Tibial nerve (tissue), 4 donors: Measurements from ENCODE around the gene ITPRIPL2. TPM values are rescaled to one million over a fixed set of nuclear protein-coding genes. Genes with fewer than 3 reads are reported as not detected.

Experiments
- DNase-seq, 2 donors: peaks; one replicate each; pipeline ENCODE4 v3.0.0-alpha.2; 2019; ENCODE audit warnings: low spot score in 2 of 2
- H3K27ac ChIP-seq, 4 donors: fragments of 200-600 bp; sonication (generic) in 3 of 4; one replicate each; pipeline ENCODE4 v1.5.1; 2017 to 2019; ENCODE audit warnings: mild to moderate bottlenecking in 1 of 4
- H3K27me3 ChIP-seq, 2 donors: fragments of 200-600 bp; sonication (generic) in 1 of 2; one replicate each; pipeline versions ENCODE4 v1.5.1 to v1.6.0; 2017 to 2019
- H3K36me3 ChIP-seq, 3 donors: fragments of 200-600 bp; sonication (generic); one replicate each; pipeline ENCODE4 v1.5.1; 2018 to 2019
- H3K4me1 ChIP-seq, 4 donors: fragments of 200-600 bp; sonication (generic) in 3 of 4; one replicate each; pipeline ENCODE4 v1.5.1; 2017 to 2019
- H3K4me3 ChIP-seq, 4 donors: fragments of 200-600 bp; sonication (generic) in 3 of 4; one replicate each; pipeline ENCODE4 v1.5.1; 2017 to 2019; ENCODE audit warnings: mild to moderate bottlenecking in 1 of 4, moderate library complexity in 1 of 4
- H3K9me3 ChIP-seq, 4 donors: fragments of 200-600 bp; sonication (generic) in 3 of 4; one replicate each; pipeline ENCODE4 v1.5.1; 2017 to 2019
- EP300 ChIP-seq, 2 donors: sonication (generic); formaldehyde crosslinking; IDR thresholded peaks; one replicate each; pipeline ENCODE4 v1.6.1; 2017; ENCODE audit warnings: antibody characterized with exemption in 2 of 2, mild to moderate bottlenecking in 1 of 2
- POLR2A ChIP-seq, 2 donors: fragments of 450-650 bp; IDR thresholded peaks; one replicate each; pipeline ENCODE4 v1.6.1; 2017; ENCODE audit warnings: antibody characterized with exemption in 2 of 2, mild to moderate bottlenecking in 2 of 2, moderate library complexity in 2 of 2
- WGBS, 2 donors: methylation state at CpG; one replicate each; pipeline ENCODE4 v1.1.5; 2018; 5-methylcytosine and 5-hydroxymethylcytosine counted together
- total RNA-seq, 4 donors: library from RNA; depleted of rRNA; stranded (reverse); fragments of >200 nt; gene quantifications; one replicate each; pipeline ENCODE4 v1.1.0, GENCODE V29; 2016
- TF ChIP-seq, protein P1 (sequence below), 5 experiments: fragments of 200-600 bp in 3 of 5; fragments of 450-650 bp in 2 of 5; sonication (generic) in 3 of 5; IDR thresholded peaks; one replicate each; pipeline ENCODE4 v1.5.1; 2016 to 2019; ENCODE audit warnings: antibody characterized with exemption in 5 of 5, mild to moderate bottlenecking in 3 of 5, moderate library complexity in 2 of 5

Gene ITPRIPL2
- total RNA-seq, 4 donors from 2014 or later = 51.3 to 68.7 (median 59.6) TPM

GRCh38 chr16:19093631-19094541 lies 19.9 kb upstream of the ITPRIPL2 start:
- WGBS, 2 donors = 78 to 79% methylated on average over 15 of the region's 15 CpGs
- TF ChIP-seq, protein P1, sequence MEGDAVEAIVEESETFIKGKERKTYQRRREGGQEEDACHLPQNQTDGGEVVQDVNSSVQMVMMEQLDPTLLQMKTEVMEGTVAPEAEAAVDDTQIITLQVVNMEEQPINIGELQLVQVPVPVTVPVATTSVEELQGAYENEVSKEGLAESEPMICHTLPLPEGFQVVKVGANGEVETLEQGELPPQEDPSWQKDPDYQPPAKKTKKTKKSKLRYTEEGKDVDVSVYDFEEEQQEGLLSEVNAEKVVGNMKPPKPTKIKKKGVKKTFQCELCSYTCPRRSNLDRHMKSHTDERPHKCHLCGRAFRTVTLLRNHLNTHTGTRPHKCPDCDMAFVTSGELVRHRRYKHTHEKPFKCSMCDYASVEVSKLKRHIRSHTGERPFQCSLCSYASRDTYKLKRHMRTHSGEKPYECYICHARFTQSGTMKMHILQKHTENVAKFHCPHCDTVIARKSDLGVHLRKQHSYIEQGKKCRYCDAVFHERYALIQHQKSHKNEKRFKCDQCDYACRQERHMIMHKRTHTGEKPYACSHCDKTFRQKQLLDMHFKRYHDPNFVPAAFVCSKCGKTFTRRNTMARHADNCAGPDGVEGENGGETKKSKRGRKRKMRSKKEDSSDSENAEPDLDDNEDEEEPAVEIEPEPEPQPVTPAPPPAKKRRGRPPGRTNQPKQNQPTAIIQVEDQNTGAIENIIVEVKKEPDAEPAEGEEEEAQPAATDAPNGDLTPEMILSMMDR (IDR thresholded peaks at IDR 0.05) = no peak
- TF ChIP-seq EP300 (IDR thresholded peaks at IDR 0.05) = no peak
- TF ChIP-seq POLR2A (IDR thresholded peaks at IDR 0.05) = no peak

DNA sequence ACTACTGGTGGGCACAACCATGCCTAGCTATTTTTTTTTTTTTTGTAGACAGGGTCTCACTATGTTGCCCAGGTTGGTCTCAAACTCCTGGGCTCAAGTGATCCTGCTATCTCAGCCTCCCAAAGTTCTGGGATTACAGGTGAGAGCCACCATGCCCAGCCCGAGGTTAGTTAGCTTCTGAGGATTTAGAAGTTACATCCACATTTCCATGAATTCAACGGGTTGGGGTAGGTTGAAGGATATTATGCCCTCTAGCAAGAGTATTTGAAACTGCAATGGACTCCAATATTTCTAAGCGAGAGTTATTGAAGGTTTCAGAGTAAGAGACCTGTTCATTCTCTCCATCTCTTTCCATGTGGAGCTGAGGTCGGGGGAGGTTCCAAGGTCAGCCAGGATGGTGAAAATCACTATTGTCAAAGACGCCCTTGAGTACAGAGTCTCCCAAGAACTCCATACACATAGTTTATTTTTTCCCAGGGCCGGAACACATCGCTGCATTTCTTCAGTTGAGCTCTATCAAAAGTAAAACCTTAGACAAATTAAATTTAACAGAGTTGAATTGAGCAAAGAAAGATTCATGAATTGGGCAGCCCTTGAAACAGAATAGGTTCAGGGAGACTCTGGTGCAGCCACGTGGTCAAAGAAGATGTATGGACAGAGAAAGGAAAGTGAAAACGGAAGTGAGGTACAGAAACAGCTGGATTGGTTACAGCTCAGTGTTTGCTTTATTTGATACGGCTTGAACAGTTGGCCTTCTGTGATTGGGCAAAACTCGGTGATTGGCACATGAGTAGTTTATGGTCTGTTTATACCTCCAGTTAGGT lies 19.0 kb upstream of the ITPRIPL2 start:
- no peaks in the 10 kb centered on the region for H3K4me1 ChIP-seq

More at GRCh38 chr16:19093631-19094541, 19.9 kb upstream of the ITPRIPL2 start:
- Histone ChIP-seq H3K4me3 (no peak overlapping the region), H3K4me1 (no peaks in the 10 kb centered on the region), H3K9me3 (no peaks in the 10 kb centered on the region), H3K27ac (no peak overlapping the region), H3K36me3 (no peaks in the 10 kb centered on the region), H3K27me3 (no peaks in the 10 kb centered on the region)
- no peak for DNase-seq

DNA sequence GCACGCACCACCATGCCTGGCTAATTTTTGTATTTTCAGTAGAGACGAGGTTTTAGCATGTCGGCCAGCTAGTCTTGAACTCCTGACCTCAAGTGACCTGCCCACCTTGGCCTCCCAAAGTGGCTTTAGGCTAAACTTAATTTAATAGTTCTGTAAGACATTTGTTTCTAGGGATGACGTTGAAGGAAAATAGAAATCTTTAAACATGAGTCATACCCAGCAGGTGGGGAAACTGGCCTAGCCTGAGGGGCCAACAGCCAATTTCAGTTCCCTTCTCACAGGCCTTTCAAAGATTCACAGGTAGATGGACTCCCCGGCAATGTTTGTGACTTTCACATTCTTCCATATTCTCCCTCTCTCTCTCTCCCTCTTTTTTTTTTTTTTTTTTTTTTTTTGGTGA lies 18.1 kb upstream of the ITPRIPL2 start:
- no peak for DNase-seq
- Histone ChIP-seq H3K4me1 (no peaks in the 10 kb centered on the region), H3K27ac (no peak overlapping the region), H3K27me3 (no peaks in the 10 kb centered on the region), H3K4me3 (no peak overlapping the region), H3K36me3 (no peaks in the 10 kb centered on the region), H3K9me3 (peaks cover 0 to 3% (median 0%) of the 10 kb centered on the region in 4 donors)
- TF ChIP-seq POLR2A (IDR thresholded peaks at IDR 0.05) = no peak
- TF ChIP-seq EP300 (IDR thresholded peaks at IDR 0.05) = no peak
- WGBS, 2 donors = 67 to 75% methylated on average over 5 of the region's 5 CpGs

More for the DNA sequence above, 19.0 kb upstream of the ITPRIPL2 start:
- H3K27me3 ChIP-seq = no peaks in the 10 kb centered on the region
- H3K36me3 ChIP-seq = no peaks in the 10 kb centered on the region
- 75 to 78% methylated on average over 11 of the region's 11 CpGs for WGBS, 2 donors
- no peak overlapping the region for H3K4me3 ChIP-seq
- DNase-seq = no peak
- no peak overlapping the region for H3K27ac ChIP-seq
- TF ChIP-seq POLR2A (IDR thresholded peaks at IDR 0.05) = no peak
- no peak for TF ChIP-seq EP300 (IDR thresholded peaks at IDR 0.05)
- TF ChIP-seq, protein P1 (IDR thresholded peaks at IDR 0.05) = no peak
- no peaks in the 10 kb centered on the region for H3K9me3 ChIP-seq

DNA sequence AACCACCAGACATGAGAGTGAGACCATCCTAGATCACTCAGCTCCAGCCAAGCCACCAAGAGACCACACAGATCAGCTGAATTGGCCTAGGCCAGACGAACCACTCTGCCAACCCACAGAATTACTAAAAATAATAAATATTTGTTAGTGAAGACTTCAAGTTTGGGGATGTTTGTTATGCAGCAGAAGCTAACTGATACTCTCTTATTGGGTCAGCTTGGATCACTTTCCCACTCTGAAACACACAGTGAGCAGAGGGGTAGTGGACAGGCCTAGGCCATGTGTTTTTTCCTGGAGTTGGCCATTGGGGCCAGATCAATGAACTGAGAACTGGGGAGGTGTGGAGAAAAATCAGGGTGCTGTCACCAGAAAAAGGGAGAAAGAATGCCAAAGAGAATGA lies 15.6 kb upstream of the ITPRIPL2 start:
- Histone ChIP-seq H3K27me3 (no peaks in the 10 kb centered on the region), H3K4me3 (no peak overlapping the region), H3K27ac (no peak overlapping the region), H3K9me3 (peaks cover 0 to 3% (median 0%) of the 10 kb centered on the region in 4 donors), H3K36me3 (no peaks in the 10 kb centered on the region), H3K4me1 (no peaks in the 10 kb centered on the region)
- whole genome bisulfite sequencing, 2 donors = 71 to 100% methylated on average over 1 of the region's 1 CpG
- no peak for TF ChIP-seq EP300 (IDR thresholded peaks at IDR 0.05)
- no peak for DNase-seq

GRCh38 chr16:19102187-19102872 lies 11.4 kb upstream of the ITPRIPL2 start:
- Histone ChIP-seq H3K27me3 (no peaks in the 10 kb centered on the region), H3K9me3 (peaks cover 0 to 3% (median 0%) of the 10 kb centered on the region in 4 donors), H3K27ac (no peak overlapping the region), H3K4me1 (no peaks in the 10 kb centered on the region), H3K4me3 (no peak overlapping the region), H3K36me3 (no peaks in the 10 kb centered on the region)
- TF ChIP-seq POLR2A (IDR thresholded peaks at IDR 0.05) = no peak
- TF ChIP-seq EP300 (IDR thresholded peaks at IDR 0.05) = no peak
- TF ChIP-seq, protein P1 (IDR thresholded peaks at IDR 0.05) = no peak
- DNase-seq = no peak
- 47 to 56% methylated on average over 13 to 16 of the region's 16 CpGs for WGBS, 2 donors
